Neuronal stem cell (in vitro differentiated cells): ENCODE data around the gene ACAP2.

Source experiments
- DNase-seq: peaks from one replicate; pipeline ENCODE4 v3.0.0-alpha.2; 2013; ENCODE audit warnings: low spot score
- H2AFZ ChIP-seq: one replicate; pipeline ENCODE4 v1.6.1; 2013; ENCODE audit warnings: mild to moderate bottlenecking, low read length, inconsistent platforms
- H2AK5ac ChIP-seq: 2 replicates; pipeline ENCODE4 v1.6.1; 2013; ENCODE audit warnings: low read depth, mild to moderate bottlenecking, inconsistent platforms, low read length, moderate library complexity, mixed read lengths
- H2BK120ac ChIP-seq: 2 replicates; pipeline ENCODE4 v1.6.1; 2013; ENCODE audit warnings: low read depth, mild to moderate bottlenecking, inconsistent platforms, low read length, moderate library complexity, mixed read lengths
- H2BK12ac ChIP-seq: one replicate; pipeline ENCODE4 v1.6.1; 2013; ENCODE audit warnings: low read length, inconsistent platforms
- H2BK15ac ChIP-seq: 2 replicates; pipeline ENCODE4 v1.6.1; 2013; ENCODE audit warnings: mild to moderate bottlenecking, low read length, inconsistent platforms, mixed read lengths
- H2BK5ac ChIP-seq: one replicate; pipeline ENCODE4 v1.6.1; 2013; ENCODE audit warnings: inconsistent platforms, mild to moderate bottlenecking, low read length, moderate library complexity
- H3K14ac ChIP-seq: one replicate; pipeline ENCODE4 v1.6.1; 2013; ENCODE audit warnings: low read length, inconsistent platforms
- H3K18ac ChIP-seq: 2 replicates; pipeline ENCODE4 v1.6.1; 2013; ENCODE audit warnings: low read length, inconsistent platforms
- H3K23ac ChIP-seq: 2 replicates; pipeline ENCODE4 v1.6.1; 2013; ENCODE audit warnings: low read depth, mild to moderate bottlenecking, mixed read lengths, low read length, inconsistent platforms; ENCODE audit not compliant: poor library complexity
- H3K27ac ChIP-seq: replicated peaks from 3 replicates; pipeline ENCODE4 v1.5.1; 2013; ENCODE audit warnings: low read length, inconsistent platforms
- H3K27me3 ChIP-seq, 3 experiments: 2 replicates each; pipeline ENCODE4 v1.6.1; 2013; ENCODE audit warnings: low read length in 3 of 3, mild to moderate bottlenecking in 2 of 3, inconsistent platforms in 1 of 3, low read depth in 1 of 3, mixed read lengths in 1 of 3, moderate library complexity in 1 of 3; ENCODE audit not compliant: control insufficient read depth in 3 of 3, insufficient read depth in 3 of 3
- H3K36me3 ChIP-seq, 2 donors: replicated peaks in 1 of 2; 2 replicates each; pipeline ENCODE4 v1.6.1; 2013; ENCODE audit warnings: low read length in 2 of 2; ENCODE audit not compliant: control insufficient read depth in 2 of 2, insufficient read depth in 2 of 2
- H3K4ac ChIP-seq: 2 replicates; pipeline ENCODE4 v1.6.1; 2013; ENCODE audit warnings: inconsistent platforms, mild to moderate bottlenecking, low read length, moderate library complexity
- H3K4me1 ChIP-seq, 2 donors: 1 replicate in 1 of 2; 2 replicates in 1 of 2; pipeline ENCODE4 v1.6.1; 2013; ENCODE audit warnings: low read length in 2 of 2, low read depth in 1 of 2; ENCODE audit not compliant: control insufficient read depth in 2 of 2, insufficient read depth in 1 of 2
- H3K4me2 ChIP-seq: one replicate; pipeline ENCODE4 v1.6.1; 2013; ENCODE audit warnings: mild to moderate bottlenecking, low read length, inconsistent platforms; ENCODE audit not compliant: insufficient read depth, poor library complexity, severe bottlenecking
- H3K4me3 ChIP-seq, 2 donors: 2 replicates each; pipeline ENCODE4 v1.5.1; 2013; ENCODE audit warnings: low read length in 2 of 2, mild to moderate bottlenecking in 2 of 2, inconsistent platforms in 1 of 2, moderate library complexity in 1 of 2
- H3K79me1 ChIP-seq: one replicate; pipeline ENCODE4 v1.6.1; 2013; ENCODE audit warnings: low read depth, mild to moderate bottlenecking, inconsistent platforms, low read length, moderate library complexity
- H3K9ac ChIP-seq: one replicate; pipeline ENCODE4 v1.6.1; 2013; ENCODE audit warnings: mild to moderate bottlenecking, low read depth, low read length, inconsistent platforms; ENCODE audit not compliant: poor library complexity
- H3K9me3 ChIP-seq, 2 donors: replicated peaks in 1 of 2; 2 replicates each; pipeline versions ENCODE3 to v1.6.1; 2013; ENCODE audit warnings: low read length in 2 of 2, mild to moderate bottlenecking in 2 of 2, inconsistent platforms in 1 of 2, low read depth in 1 of 2, mixed read lengths in 1 of 2, moderate library complexity in 1 of 2; ENCODE audit not compliant: control insufficient read depth in 2 of 2, insufficient read depth in 1 of 2
- H4K8ac ChIP-seq: one replicate; pipeline ENCODE4 v1.6.1; 2013; ENCODE audit warnings: low read depth, mild to moderate bottlenecking, inconsistent platforms, low read length, moderate library complexity
- H4K91ac ChIP-seq: one replicate; pipeline ENCODE4 v1.6.1; 2013; ENCODE audit warnings: low read length, low read depth, mild to moderate bottlenecking, inconsistent platforms; ENCODE audit not compliant: poor library complexity
- WGBS, 2 donors: extraction: QIAGEN DNeasy Blood & Tissue Kit; methylation state at CpG; one replicate each; pipeline ENCODE4 v1.1.7; 2013; ENCODE audit warnings: missing lambda C conversion rate in 2 of 2, mixed read lengths in 1 of 2; ENCODE audit not compliant: insufficient read length in 2 of 2, insufficient replicate concordance in 1 of 2; ENCODE audit errors: extremely low coverage in 2 of 2; 5-methylcytosine and 5-hydroxymethylcytosine counted together

The ACAP2 gene

DNA sequence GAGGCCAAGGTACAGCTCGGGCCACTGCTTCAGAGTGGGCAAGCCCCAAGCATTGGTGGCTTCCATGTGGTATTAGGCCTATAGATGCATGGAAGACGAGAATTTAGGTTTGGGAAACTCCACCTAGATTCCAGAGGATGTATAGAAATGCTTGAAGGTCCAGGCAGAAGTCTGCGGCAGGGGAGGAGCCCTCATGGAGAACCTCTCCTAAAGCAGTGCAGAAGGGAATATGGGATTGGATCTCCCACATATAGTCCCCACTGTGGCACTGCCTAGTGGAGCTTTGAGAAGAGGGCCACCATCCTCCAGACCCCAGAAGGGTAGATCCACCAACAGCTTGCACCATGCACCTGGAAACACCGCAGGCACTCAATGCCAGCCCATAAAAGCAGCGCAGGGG, 123.8 kb downstream of the ACAP2 start:
- Histone ChIP-seq H2BK120ac (no peak overlapping the region), H4K91ac (no peak overlapping the region), H3K27me3 (no peaks in the 10 kb centered on the region), H4K8ac (no peak overlapping the region), H3K18ac (no peak overlapping the region), H2BK5ac (no peak overlapping the region), H3K36me3 (peaks cover 10 to 36% of the 10 kb centered on the region in 2 donors), H3K14ac (no peak overlapping the region), H2AK5ac (no peak overlapping the region), H3K27ac (no peak overlapping the region), H3K4ac (no peak overlapping the region), H3K4me3 (no peak overlapping the region), H3K23ac (no peak overlapping the region), H3K9me3 (peaks cover 11 to 25% of the 10 kb centered on the region in 2 donors), H3K4me2 (no peak overlapping the region), H2AFZ (no peak overlapping the region), H3K79me1 (no peaks in the 10 kb centered on the region), H2BK12ac (no peak overlapping the region), H3K4me1 (no peaks in the 10 kb centered on the region), H3K9ac (no peak overlapping the region), H2BK15ac (no peak overlapping the region)
- no peak for DNase-seq
- WGBS, 2 donors = no CpG with 5 or more reads among the region's 5 CpGs

DNA sequence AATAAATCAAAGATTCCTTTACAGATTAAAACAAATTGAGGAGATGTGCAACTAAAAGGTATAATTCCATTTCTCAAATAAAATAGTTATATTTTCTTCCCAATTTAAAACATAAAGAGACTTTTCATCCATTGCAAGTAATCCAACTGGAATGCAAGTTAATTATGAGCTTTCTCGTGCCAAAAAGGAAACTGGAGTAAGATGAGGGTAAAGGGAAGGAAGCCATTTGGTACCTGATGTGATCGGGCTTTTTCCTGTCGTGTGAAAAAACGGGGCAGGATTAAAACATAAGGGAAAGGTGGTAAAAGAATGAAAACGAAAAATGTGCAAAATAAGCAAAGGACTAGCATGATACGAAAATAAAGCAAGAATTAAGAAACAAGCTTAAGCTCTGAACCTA, 130.1 kb downstream of the ACAP2 start:
- no peak for DNase-seq
- Histone ChIP-seq H3K23ac (no peak overlapping the region), H3K4ac (no peak overlapping the region), H3K9me3 (no peaks in the 10 kb centered on the region), H2AFZ (no peak overlapping the region), H2BK5ac (no peak overlapping the region), H3K18ac (no peak overlapping the region), H3K14ac (no peak overlapping the region), H4K91ac (no peak overlapping the region), H2BK120ac (no peak overlapping the region), H3K9ac (no peak overlapping the region), H3K79me1 (no peaks in the 10 kb centered on the region), H3K27ac (no peak overlapping the region), H3K27me3 (no peaks in the 10 kb centered on the region), H2BK12ac (no peak overlapping the region), H4K8ac (no peak overlapping the region), H3K4me2 (no peak overlapping the region), H2AK5ac (no peak overlapping the region), H3K36me3 (peaks cover 0 to 7% of the 10 kb centered on the region in 2 donors), H3K4me3 (no peak overlapping the region), H2BK15ac (no peak overlapping the region), H3K4me1 (no peaks in the 10 kb centered on the region)
- WGBS, 2 donors = 100% methylated on average over 1 of the region's 6 CpGs; no CpG with 5 or more reads in 1 of the 2 donors

DNA sequence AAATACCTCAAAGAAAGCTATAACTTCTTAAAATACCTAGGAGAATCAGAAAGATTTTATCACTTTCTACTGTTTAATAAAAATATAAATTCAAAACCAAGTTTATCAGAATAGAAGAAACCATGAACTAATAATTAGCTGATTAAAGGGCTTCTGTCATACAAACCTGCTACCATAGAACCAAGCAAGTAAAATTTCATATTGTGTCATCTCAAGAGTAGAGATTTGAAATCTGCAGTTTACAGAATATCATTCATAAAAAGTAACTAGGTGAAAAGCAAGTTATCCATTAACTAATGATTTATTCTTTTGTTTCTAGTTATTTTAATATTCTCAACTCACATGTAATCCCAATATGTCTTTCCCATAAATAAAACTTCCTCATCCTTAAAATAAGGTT, 135.1 kb downstream of the ACAP2 start:
- no peak overlapping the region for H3K4me3 ChIP-seq
- H4K8ac ChIP-seq = no peak overlapping the region
- H2BK12ac ChIP-seq = no peak overlapping the region
- no peak overlapping the region for H3K23ac ChIP-seq
- no peak overlapping the region for H3K9ac ChIP-seq
- no peak overlapping the region for H3K4ac ChIP-seq
- no peak overlapping the region for H2BK5ac ChIP-seq
- H2BK15ac ChIP-seq = no peak overlapping the region
- H3K27ac ChIP-seq = no peak overlapping the region
- no peaks in the 10 kb centered on the region for H3K79me1 ChIP-seq
- no peak overlapping the region for H2AK5ac ChIP-seq
- no peak overlapping the region for H2BK120ac ChIP-seq
- H3K36me3 ChIP-seq = peaks cover 0 to 14% of the 10 kb centered on the region in 2 donors
- H3K18ac ChIP-seq = no peak overlapping the region
- H3K4me1 ChIP-seq = no peaks in the 10 kb centered on the region
- H3K4me2 ChIP-seq = no peak overlapping the region
- no peaks in the 10 kb centered on the region for H3K9me3 ChIP-seq
- no peak for DNase-seq
- no peak overlapping the region for H2AFZ ChIP-seq
- no peak overlapping the region for H3K14ac ChIP-seq
- H4K91ac ChIP-seq = no peak overlapping the region
- no peaks in the 10 kb centered on the region for H3K27me3 ChIP-seq

DNA sequence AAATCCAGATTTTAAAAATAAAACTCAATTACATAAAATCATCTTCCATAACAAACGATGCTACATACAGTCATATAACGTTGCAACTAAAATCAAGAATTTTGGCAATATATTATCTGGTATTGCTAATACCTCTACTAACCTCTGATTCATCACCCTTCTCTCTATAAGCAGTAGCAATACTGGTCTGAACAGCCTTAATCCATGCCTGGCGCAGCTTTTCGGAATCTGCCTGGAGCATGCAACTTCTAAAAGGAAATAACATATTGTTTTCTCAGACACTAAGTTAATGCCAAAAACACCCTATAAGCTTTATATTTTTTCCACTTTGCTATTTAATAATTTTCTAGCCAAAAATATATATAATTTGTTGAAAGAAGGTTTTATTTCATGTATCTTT, 136.5 kb downstream of the ACAP2 start:
- no peak overlapping the region for H3K23ac ChIP-seq
- H3K27ac ChIP-seq = no peak overlapping the region
- H2BK5ac ChIP-seq = no peak overlapping the region
- no peaks in the 10 kb centered on the region for H3K4me1 ChIP-seq
- H3K9me3 ChIP-seq = no peaks in the 10 kb centered on the region
- no peaks in the 10 kb centered on the region for H3K79me1 ChIP-seq
- H2BK12ac ChIP-seq = no peak overlapping the region
- H3K14ac ChIP-seq = no peak overlapping the region
- H3K4ac ChIP-seq = no peak overlapping the region
- H3K4me3 ChIP-seq = no peak overlapping the region
- H2AK5ac ChIP-seq = no peak overlapping the region
- H2BK15ac ChIP-seq = no peak overlapping the region
- peaks cover 2 to 22% of the 10 kb centered on the region in 2 donors for H3K36me3 ChIP-seq
- no peak overlapping the region for H4K8ac ChIP-seq
- no peaks in the 10 kb centered on the region for H3K27me3 ChIP-seq
- H4K91ac ChIP-seq = no peak overlapping the region
- no peak overlapping the region for H2AFZ ChIP-seq
- no peak overlapping the region for H3K9ac ChIP-seq
- no peak for DNase-seq
- no peak overlapping the region for H3K18ac ChIP-seq
- no CpG with 5 or more reads among the region's 4 CpGs for WGBS, 2 donors
- H3K4me2 ChIP-seq = no peak overlapping the region
- H2BK120ac ChIP-seq = no peak overlapping the region
